Cortex of kidney (tissue), 1 donor: ENCODE data around the gene TRPM2.
"Not testable (repeated sequence)": the region's sequence is repeated elsewhere in the genome, so short reads cannot be mapped to it uniquely, and the experiment has no call there.

Experiments used
- DNase-seq: peaks from one replicate; lab custom pipeline; 2025; lab: John Stamatoyannopoulos, UW

Gene TRPM2

GRCh38 chr21:44397431-44398031 lies 44.1 kb downstream of the TRPM2 start:
- DNase-seq = no peak

GRCh38 chr21:44398499-44398898 lies 45.1 kb downstream of the TRPM2 start:
- no peak for DNase-seq

GRCh38 chr21:44399151-44399954 lies 45.9 kb downstream of the TRPM2 start:
- no peak for DNase-seq

- DNase-seq = no peak
These were observed 46.8 kb downstream of the TRPM2 start for GRCh38 chr21:44399955-44400790.

- DNase-seq = no peak
These were observed 47.5 kb downstream of the TRPM2 start for GRCh38 chr21:44400791-44401385.

GRCh38 chr21:44401386-44402160 lies 48.2 kb downstream of the TRPM2 start:
- no peak for DNase-seq

- no peak for DNase-seq
These were observed 49.1 kb downstream of the TRPM2 start for GRCh38 chr21:44402323-44403105.

- no peak for DNase-seq
These were observed 49.9 kb downstream of the TRPM2 start for GRCh38 chr21:44403106-44404020.

- DNase-seq = not testable (repeated sequence)
These were observed 51.1 kb downstream of the TRPM2 start for GRCh38 chr21:44404482-44404881.

- no peak for DNase-seq
These were observed 51.9 kb downstream of the TRPM2 start for GRCh38 chr21:44405091-44405947.

- DNase-seq = no peak
These were observed 52.8 kb downstream of the TRPM2 start for GRCh38 chr21:44405948-44406872.

- DNase-seq = no peak
These were observed 53.5 kb downstream of the TRPM2 start for GRCh38 chr21:44406953-44407352.

- DNase-seq = no peak
These were observed 54.1 kb downstream of the TRPM2 start for GRCh38 chr21:44407493-44407892.

- no peak for DNase-seq
These were observed 54.8 kb downstream of the TRPM2 start for GRCh38 chr21:44408226-44408625.

- no peak for DNase-seq
These were observed 60.3 kb downstream of the TRPM2 start for GRCh38 chr21:44413566-44414290.

- no peak for DNase-seq
These were observed 61.1 kb downstream of the TRPM2 start for GRCh38 chr21:44414291-44415072.
